Astrocyte (in vitro differentiated cells and primary cell): ENCODE results near the gene MAT2B.

Source experiments
- EZH2 ChIP-seq: IDR thresholded peaks from 2 replicates; pipeline ENCODE4 v1.6.1; 2012; ENCODE audit warnings: mild to moderate bottlenecking, low read length, inconsistent platforms; ENCODE audit not compliant: insufficient read depth
- TF ChIP-seq, protein P1 (sequence below): IDR thresholded peaks from 2 replicates; pipeline ENCODE4 v1.5.1; 2011; ENCODE audit warnings: low read depth, mild to moderate bottlenecking, inconsistent platforms, low read length, moderate library complexity; ENCODE audit not compliant: insufficient read depth

DNA sequence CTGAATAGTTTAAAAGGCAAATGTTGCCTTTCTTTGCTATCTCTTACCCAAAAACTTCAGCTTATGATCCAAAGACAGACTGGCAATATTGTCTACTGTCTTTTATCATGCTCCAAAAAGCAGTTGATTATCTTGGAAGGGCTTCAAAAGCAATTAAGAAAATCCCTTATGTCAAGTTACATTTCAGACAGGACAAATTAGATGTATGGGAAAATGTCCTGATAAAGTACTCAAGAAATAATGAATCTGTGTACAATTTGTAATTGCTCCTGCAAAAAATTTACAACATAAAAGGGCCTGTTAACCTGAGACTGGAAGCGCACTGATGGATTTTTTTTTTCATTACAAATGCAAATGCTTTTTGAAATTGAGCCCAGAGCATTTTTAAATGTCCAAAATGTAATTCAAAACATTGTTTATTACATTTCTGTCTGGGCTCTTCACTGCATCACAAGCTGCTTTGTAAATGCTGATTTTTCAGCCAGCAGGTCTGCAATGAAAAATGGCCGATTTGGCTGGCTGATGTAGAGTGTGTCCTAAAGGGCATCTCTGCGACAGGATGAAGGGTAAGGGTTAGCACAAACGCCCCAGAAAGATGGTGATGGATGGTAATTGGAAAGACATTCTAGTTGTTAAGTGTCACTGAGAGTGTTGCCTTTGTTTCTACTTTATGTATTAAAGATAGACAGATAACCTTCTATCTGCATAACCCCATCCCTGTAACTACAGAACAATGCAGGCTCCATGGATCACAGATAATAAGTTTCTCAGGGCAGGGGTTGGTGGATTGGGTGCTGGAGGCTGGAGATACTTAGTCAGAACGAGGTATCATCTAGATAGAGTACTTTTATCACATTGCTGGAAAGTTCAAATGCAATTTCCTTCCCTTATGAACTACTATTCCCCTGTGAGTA lies 27.0 kb downstream of the MAT2B start:
- TF ChIP-seq, protein P1, sequence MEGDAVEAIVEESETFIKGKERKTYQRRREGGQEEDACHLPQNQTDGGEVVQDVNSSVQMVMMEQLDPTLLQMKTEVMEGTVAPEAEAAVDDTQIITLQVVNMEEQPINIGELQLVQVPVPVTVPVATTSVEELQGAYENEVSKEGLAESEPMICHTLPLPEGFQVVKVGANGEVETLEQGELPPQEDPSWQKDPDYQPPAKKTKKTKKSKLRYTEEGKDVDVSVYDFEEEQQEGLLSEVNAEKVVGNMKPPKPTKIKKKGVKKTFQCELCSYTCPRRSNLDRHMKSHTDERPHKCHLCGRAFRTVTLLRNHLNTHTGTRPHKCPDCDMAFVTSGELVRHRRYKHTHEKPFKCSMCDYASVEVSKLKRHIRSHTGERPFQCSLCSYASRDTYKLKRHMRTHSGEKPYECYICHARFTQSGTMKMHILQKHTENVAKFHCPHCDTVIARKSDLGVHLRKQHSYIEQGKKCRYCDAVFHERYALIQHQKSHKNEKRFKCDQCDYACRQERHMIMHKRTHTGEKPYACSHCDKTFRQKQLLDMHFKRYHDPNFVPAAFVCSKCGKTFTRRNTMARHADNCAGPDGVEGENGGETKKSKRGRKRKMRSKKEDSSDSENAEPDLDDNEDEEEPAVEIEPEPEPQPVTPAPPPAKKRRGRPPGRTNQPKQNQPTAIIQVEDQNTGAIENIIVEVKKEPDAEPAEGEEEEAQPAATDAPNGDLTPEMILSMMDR, result no peak
- TF ChIP-seq EZH2, result no peak
